ENCODE data around the gene KLK10.

DNA sequence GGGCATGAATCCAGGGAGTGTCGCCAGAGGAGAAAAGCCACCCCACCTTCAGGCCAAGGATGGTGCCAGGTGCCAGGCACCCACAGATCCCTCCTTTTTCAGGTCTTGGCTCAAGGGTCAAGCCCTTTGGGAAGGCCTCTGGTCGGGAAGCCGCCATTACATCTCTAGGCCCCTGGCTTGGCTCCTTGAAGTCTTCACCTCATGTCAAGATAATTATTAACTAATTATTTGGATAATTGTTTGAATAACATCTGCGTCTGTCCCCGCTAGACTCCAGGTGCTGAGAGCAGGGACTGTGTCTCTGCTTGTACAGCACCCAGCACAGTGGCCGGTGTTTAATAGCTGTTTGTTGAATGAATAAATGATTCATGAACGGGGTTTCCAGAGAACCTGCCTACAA is 44.2 kb upstream of the KLK10 start:
- no peak for TF ChIP-seq EZH2 (IDR thresholded peaks at IDR 0.05; ENCODE audit: insufficient read depth, poor library complexity, severe bottlenecking)
- no peak for TF ChIP-seq EZH2phosphoT487 (IDR thresholded peaks at IDR 0.05; ENCODE audit: insufficient read depth, low read depth)
